Activated T-helper 1 cell treated with Interleukin-2 at 50 U/mL for 16 hours (primary cell): Measurements from ENCODE around the gene PPM1E.
"Not testable (repeated sequence)": the region's sequence is repeated elsewhere in the genome, so short reads cannot be mapped to it uniquely, and the experiment has no call there.

Source experiments
- DNase-seq: peaks from one replicate; pipeline ENCODE4 v3.0.0-alpha.2; 2020; ENCODE audit warnings: low read depth

The PPM1E gene

GRCh38 chr17:58840820-58841612 is 85.4 kb downstream of the PPM1E start:
- DNase-seq, result no peak

- not testable (repeated sequence) for DNase-seq
Observed at GRCh38 chr17:58846413-58846812, 90.8 kb downstream of the PPM1E start.

- DNase-seq, result not testable (repeated sequence)
Observed at GRCh38 chr17:58850106-58850505, 94.5 kb downstream of the PPM1E start.

- no peak for DNase-seq
Observed at GRCh38 chr17:58865301-58865700, 109.6 kb downstream of the PPM1E start.

- DNase-seq, result no peak
Observed at GRCh38 chr17:58870747-58871146, 115.1 kb downstream of the PPM1E start.

GRCh38 chr17:58873926-58874325 is 118.3 kb downstream of the PPM1E start:
- no peak for DNase-seq

GRCh38 chr17:58875261-58875660 is 119.6 kb downstream of the PPM1E start:
- DNase-seq, result no peak

- DNase-seq, result no peak
Observed at GRCh38 chr17:58884161-58884560, 128.5 kb downstream of the PPM1E start.

- no peak for DNase-seq
Observed at GRCh38 chr17:58886514-58886913, 130.9 kb downstream of the PPM1E start.

GRCh38 chr17:58889928-58890327 is 134.3 kb downstream of the PPM1E start:
- no peak for DNase-seq

GRCh38 chr17:58899191-58899590 is 143.5 kb downstream of the PPM1E start:
- DNase-seq, result no peak

- DNase-seq, result no peak
Observed at GRCh38 chr17:58902322-58902721, 146.7 kb downstream of the PPM1E start.

GRCh38 chr17:58911741-58912343 is 156.2 kb downstream of the PPM1E start:
- no peak for DNase-seq

GRCh38 chr17:58913552-58913951 is 157.9 kb downstream of the PPM1E start:
- no peak for DNase-seq

- no peak for DNase-seq
Observed at GRCh38 chr17:58913971-58914769, 158.5 kb downstream of the PPM1E start.

GRCh38 chr17:58917228-58917627 is 161.6 kb downstream of the PPM1E start:
- DNase-seq, result no peak

- DNase-seq, result no peak
Observed at GRCh38 chr17:58918072-58918471, 162.4 kb downstream of the PPM1E start.

- DNase-seq, result no peak
Observed at GRCh38 chr17:58918884-58919283, 163.2 kb downstream of the PPM1E start.

- DNase-seq, result no peak
Observed at GRCh38 chr17:58920773-58921172, 165.1 kb downstream of the PPM1E start.

- DNase-seq, result no peak
Observed at GRCh38 chr17:58932956-58933355, 177.3 kb downstream of the PPM1E start.

GRCh38 chr17:58936295-58936694 is 180.6 kb downstream of the PPM1E start:
- no peak for DNase-seq

GRCh38 chr17:58944166-58944565 is 188.5 kb downstream of the PPM1E start:
- DNase-seq, result no peak

GRCh38 chr17:58947411-58947810 is 191.8 kb downstream of the PPM1E start:
- DNase-seq, result no peak
